Activated naive CD8-positive, alpha-beta T cell treated with anti-CD3 and anti-CD28 coated beads, Interleukin-2, amount 10 ng/mL, durations not matched to agents 7 days and 5 days (primary cell): Measurements from ENCODE around the gene TECTB. TPM values are rescaled to one million over a fixed set of nuclear protein-coding genes. Genes with fewer than 3 reads are reported as not detected.

Experiments
- ATAC-seq: fragments of 150-1000 bp; cut with Tn5 transposase; one replicate; pipeline ENCODE4 v1.10.0; 2021; ENCODE audit warnings: low read depth, moderate library complexity
- POLR2A ChIA-PET: fragments of 350-600 bp; sonication (Branson Sonifier 250); formaldehyde crosslinking; loops from one replicate; lab custom pipeline; 2021; ENCODE audit warnings: antibody characterized with exemption; lab: Charles Lee
- DNase-seq: peaks from one replicate; pipeline ENCODE4 v3.0.0; 2021
- H3K27ac Mint-ChIP-seq: one replicate; pipeline ENCODE4 v1.8.0; 2022; ENCODE audit warnings: mild to moderate bottlenecking, mixed read lengths
- H3K27me3 Mint-ChIP-seq: one replicate; pipeline ENCODE4 v1.8.0; 2022; ENCODE audit warnings: mild to moderate bottlenecking, moderate library complexity, mixed read lengths
- H3K36me3 Mint-ChIP-seq: one replicate; pipeline ENCODE4 v1.8.0; 2021; ENCODE audit warnings: mild to moderate bottlenecking, mixed read lengths
- H3K4me1 Mint-ChIP-seq: one replicate; pipeline ENCODE4 v1.8.0; 2021; ENCODE audit warnings: mixed read lengths
- H3K4me3 Mint-ChIP-seq: one replicate; pipeline ENCODE4 v1.8.0; 2022; ENCODE audit warnings: mild to moderate bottlenecking, moderate library complexity, mixed read lengths
- H3K9me3 Mint-ChIP-seq: one replicate; pipeline ENCODE4 v1.8.0; 2021; ENCODE audit warnings: mixed read lengths
- total RNA-seq, 2 experiments: library from RNA; stranded (reverse); gene quantifications; one replicate each; pipeline ENCODE4 v1.2.3, GENCODE V29; 2021

The TECTB gene
- total RNA-seq: not detected

DNA sequence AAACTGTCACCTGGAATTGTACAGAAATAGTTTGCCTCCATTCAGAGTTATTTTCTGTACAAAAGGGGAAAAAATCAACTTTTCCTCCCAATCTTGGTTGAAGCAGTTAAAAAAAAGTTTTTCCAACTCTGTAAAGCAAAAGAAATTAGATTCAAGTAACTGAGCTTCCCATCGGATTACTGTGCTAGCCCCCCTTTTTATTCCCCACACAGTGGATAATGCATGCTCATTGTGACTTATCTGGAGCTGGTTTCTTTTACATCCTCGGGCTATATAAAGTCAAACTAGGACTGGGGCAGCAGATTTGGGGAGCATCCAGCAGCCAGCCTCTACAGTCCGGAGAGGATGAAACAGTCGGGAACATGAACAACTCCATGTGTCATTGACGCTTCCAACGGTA, at the start of gene TECTB:
TSS of gene TECTB (plus strand) at position 301 of the 400 bp plus-strand sequence. CDS start 335 bp downstream, outside the sequence.
- no peaks in the 10 kb centered on the region for H3K4me1 Mint-ChIP-seq

DNA sequence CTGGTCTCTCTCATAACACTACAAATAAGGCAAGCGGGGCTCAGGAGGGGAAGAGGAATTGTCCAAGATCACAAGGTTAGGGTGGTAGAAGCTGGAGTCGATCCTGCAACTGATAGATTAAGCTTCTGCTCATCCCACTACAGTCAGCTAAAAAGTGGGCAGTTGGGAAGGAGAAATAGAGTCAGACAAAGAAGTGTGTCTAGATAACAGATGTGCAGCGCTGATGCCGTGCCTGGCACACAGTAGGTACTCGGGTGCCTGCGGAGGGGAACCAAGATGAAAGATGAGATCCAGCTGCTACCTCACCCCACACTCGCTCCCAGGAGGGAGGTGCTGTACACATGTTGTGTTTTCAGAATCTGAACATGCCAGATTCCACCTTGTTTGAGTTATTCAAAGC, 48.1 kb upstream of the TECTB start:
- Mint-ChIP-seq H3K36me3 (no peaks in the 10 kb centered on the region), H3K27me3 (peaks cover 12% of the 10 kb centered on the region), H3K4me1 (no peaks in the 10 kb centered on the region), H3K27ac (no peak overlapping the region), H3K9me3 (peaks cover 6% of the 10 kb centered on the region), H3K4me3 (no peak overlapping the region)
- ATAC-seq (no peak), DNase-seq (no peak)
- POLR2A ChIA-PET: no interaction called here

More for the DNA sequence above, at the start of gene TECTB:
- H3K4me3 Mint-ChIP-seq: no peak within 1 kb of the TSS
- DNase-seq (no peak), ATAC-seq (no peak)
- H3K36me3 Mint-ChIP-seq: no peaks in the 10 kb centered on the region
- peaks cover 14% of the 10 kb centered on the region for H3K27me3 Mint-ChIP-seq
- no peaks in the 10 kb centered on the region for H3K9me3 Mint-ChIP-seq
- H3K27ac Mint-ChIP-seq: no peak within 1 kb of the TSS
- POLR2A ChIA-PET: no interaction called here

DNA sequence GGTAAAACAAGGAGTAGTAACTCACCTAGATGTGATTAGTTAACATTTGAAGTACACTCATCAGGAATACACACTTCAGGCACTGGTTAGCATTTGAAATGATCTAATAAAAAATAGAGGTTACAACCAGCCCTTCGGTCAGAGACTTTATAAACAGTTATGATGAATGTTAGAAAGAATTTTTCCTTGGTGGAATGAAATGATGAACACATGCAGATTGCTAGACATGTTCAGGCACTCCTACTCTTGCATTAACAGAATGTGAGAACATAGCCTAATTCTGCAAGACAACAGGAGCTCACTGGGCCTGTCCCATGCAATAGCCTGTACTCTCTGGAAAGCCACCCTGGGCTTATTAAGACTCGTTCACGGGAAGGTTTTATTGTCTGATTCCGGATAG, 47.3 kb upstream of the TECTB start:
- DNase-seq (no peak), ATAC-seq (no peak)
- Mint-ChIP-seq H3K4me3 (no peak overlapping the region), H3K4me1 (no peaks in the 10 kb centered on the region), H3K36me3 (no peaks in the 10 kb centered on the region), H3K27me3 (peaks cover 11% of the 10 kb centered on the region), H3K9me3 (peaks cover 7% of the 10 kb centered on the region), H3K27ac (no peak overlapping the region)
- POLR2A ChIA-PET: no interaction called here

DNA sequence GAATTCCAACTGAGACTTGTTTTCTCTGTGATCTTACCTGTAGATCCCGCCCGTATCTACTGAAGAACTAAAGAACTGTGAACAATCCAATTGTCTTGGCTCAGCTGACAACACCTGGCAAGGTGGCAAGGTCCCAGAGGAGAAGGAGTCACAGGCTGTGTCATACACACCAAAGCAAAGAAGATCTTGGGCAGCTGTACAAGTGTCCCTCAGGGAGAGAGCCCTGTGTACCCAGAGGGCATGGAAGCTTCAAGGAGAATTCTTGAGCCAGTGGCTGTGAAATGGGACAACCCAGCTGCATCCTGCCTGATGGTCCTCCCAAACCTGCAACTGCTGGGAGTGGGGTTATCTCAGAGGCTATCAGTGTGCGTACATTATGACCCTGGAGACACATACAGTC, 46.7 kb upstream of the TECTB start:
- H3K27ac Mint-ChIP-seq: no peak overlapping the region
- H3K4me3 Mint-ChIP-seq: no peak overlapping the region
- H3K4me1 Mint-ChIP-seq: no peaks in the 10 kb centered on the region
- ATAC-seq (no peak), DNase-seq (no peak)
- peaks cover 12% of the 10 kb centered on the region for H3K9me3 Mint-ChIP-seq
- POLR2A ChIA-PET: no interaction called here
- peaks cover 9% of the 10 kb centered on the region for H3K27me3 Mint-ChIP-seq
- H3K36me3 Mint-ChIP-seq: no peaks in the 10 kb centered on the region

DNA sequence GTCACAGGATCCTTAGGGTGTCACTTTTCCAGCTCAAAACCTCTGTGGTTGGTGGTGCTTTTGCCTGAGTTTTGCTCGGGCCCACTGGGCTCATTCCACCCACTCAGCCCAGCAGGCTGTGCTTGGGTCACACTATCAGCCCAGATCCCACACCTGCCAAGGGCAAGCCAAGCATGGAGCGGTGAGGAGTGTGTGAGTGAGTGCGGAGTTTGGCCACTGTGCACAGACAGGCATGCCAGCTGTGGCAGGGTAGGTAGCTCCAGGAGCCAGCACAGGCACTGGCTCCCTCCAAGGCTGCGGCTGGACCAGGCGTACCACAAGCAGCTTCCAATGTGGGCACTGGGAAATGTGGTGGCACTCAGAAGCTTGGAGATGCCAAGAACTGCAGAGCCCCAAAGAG, 43.9 kb upstream of the TECTB start:
- POLR2A ChIA-PET: no interaction called here
- ATAC-seq (no peak), DNase-seq (no peak)
- Mint-ChIP-seq H3K27me3 (peaks cover 6% of the 10 kb centered on the region), H3K36me3 (no peaks in the 10 kb centered on the region), H3K4me3 (no peak overlapping the region), H3K4me1 (no peaks in the 10 kb centered on the region), H3K9me3 (peaks cover 15% of the 10 kb centered on the region), H3K27ac (no peak overlapping the region)

DNA sequence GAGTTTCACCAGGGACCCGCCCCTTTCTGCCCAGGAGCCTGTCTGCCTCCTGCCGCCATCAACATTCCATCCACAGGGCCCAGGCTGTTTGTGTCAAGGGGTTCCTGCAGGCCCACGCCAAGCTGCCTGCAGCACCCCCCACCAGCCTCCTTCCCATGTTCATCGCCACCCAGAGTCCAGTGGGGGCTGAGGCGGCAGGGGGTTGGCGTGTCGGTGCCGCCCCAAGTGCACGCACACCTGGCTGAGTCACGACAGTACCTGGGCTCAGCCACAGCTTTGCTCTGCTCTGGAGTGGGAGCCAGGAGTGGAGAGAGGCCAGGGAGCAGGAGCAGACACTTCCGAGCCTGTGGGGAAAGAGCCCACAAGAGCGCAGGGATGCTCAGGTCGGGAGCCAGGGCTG, 42.8 kb upstream of the TECTB start:
- ATAC-seq (no peak), DNase-seq (no peak)
- Mint-ChIP-seq H3K4me3 (no peak overlapping the region), H3K4me1 (no peaks in the 10 kb centered on the region), H3K27me3 (peaks cover 5% of the 10 kb centered on the region), H3K36me3 (no peaks in the 10 kb centered on the region), H3K27ac (no peak overlapping the region), H3K9me3 (peaks cover 15% of the 10 kb centered on the region)
- POLR2A ChIA-PET: no interaction called here

DNA sequence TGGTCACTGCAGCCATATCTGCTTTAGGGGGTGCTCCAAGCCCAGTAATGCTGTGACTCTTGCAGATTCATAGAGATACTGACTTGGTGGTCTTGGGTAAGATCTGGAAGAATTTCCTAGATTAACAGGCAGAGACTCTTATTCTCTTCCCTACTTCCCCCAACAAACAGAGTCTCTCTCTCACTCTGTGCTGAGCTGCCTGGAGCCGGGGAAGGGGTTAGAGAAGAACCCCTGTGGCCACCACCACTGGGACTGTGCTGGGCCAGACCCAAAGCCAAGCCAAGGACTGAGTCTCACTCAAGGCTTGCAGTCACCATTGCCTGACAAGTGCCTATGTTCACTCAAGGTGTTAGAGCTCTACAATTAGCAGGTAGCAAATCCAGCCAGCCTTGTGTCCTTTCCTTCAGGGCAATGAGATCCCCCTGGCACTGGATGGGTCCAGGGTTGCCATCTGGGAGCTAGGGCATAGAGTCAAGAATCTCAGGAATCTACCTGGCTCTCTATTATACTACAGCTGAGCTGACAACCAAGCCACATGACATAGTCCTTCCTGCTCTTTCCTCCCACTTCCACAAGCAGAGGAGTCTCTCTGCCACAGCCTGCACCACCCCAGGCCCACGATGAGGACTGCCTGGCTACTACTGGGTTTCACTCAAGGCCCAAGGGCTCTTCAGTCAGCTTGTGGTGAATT, 41.4 kb upstream of the TECTB start:
- POLR2A ChIA-PET: no interaction called here
- Mint-ChIP-seq H3K4me3 (no peak overlapping the region), H3K27ac (no peak overlapping the region), H3K27me3 (peaks cover 1% of the 10 kb centered on the region), H3K4me1 (no peaks in the 10 kb centered on the region), H3K9me3 (peaks cover 15% of the 10 kb centered on the region), H3K36me3 (no peaks in the 10 kb centered on the region)
- no peak for ATAC-seq
- no peak for DNase-seq

DNA sequence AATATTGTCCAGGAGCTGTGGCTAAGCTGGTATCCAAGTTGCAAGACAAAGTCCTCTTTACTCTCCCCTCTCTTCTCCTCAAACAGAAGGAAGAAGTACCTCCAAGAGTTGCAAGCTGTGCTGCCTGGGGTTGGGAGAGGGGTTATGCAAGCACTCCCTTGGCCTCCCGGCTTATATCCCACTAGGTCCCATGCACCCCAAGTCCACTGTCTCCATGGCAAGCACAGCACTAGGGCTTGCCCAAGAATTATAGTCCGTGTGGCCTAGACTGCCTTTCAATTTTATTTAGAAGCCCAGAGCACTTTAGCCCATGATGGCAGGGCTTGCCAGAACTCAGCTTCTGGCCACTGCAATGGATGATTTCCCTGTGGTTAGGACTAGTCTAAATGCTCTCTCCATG, 40.4 kb upstream of the TECTB start:
- H3K27ac Mint-ChIP-seq: no peak overlapping the region
- H3K27me3 Mint-ChIP-seq: peaks cover 4% of the 10 kb centered on the region
- no peak overlapping the region for H3K4me3 Mint-ChIP-seq
- H3K36me3 Mint-ChIP-seq: no peaks in the 10 kb centered on the region
- ATAC-seq (no peak), DNase-seq (no peak)
- peaks cover 15% of the 10 kb centered on the region for H3K9me3 Mint-ChIP-seq
- POLR2A ChIA-PET: no interaction called here
- no peaks in the 10 kb centered on the region for H3K4me1 Mint-ChIP-seq

DNA sequence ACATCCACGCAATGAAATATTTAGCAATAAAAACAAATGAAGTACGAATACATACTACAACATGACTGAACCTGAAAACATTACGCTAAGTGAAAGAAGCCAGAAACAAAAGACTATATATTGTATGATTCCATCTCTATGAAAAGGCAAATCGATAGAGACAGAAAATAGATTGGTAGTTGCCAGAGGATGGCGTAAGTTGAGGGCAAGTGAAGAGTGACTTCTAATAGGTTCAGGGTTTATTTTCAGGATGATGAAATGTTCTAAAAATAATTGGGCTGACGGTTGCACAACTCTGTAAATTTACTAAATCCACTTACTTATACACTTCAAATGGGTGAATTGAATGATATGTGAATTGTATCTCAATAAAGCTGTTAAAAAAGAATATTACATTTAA, 39.5 kb upstream of the TECTB start:
- DNase-seq (no peak), ATAC-seq (no peak)
- Mint-ChIP-seq H3K9me3 (peaks cover 16% of the 10 kb centered on the region), H3K4me3 (no peak overlapping the region), H3K4me1 (no peaks in the 10 kb centered on the region), H3K36me3 (no peaks in the 10 kb centered on the region), H3K27ac (no peak overlapping the region), H3K27me3 (peaks cover 5% of the 10 kb centered on the region)
- POLR2A ChIA-PET: no interaction called here

DNA sequence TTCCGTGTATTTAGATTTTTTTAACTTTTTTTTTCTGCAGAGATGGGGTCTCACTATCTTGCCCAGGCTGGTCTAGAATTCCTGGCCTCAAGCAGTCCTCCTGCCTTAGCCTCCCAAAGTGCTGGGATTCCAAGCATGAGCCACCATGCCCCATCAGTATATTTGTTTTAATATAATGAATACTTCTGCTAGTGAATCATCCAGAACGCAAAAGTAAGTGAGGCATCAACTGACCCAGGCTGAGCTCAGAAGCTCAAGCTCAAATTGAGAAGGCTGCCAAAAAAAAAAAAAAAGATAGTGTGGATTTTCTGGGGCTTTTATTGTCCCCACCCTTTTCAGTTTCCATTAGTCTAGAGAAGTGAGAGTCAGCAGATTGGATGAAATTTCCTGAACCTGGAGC, 39.0 kb upstream of the TECTB start:
- no peak overlapping the region for H3K27ac Mint-ChIP-seq
- H3K27me3 Mint-ChIP-seq: peaks cover 5% of the 10 kb centered on the region
- H3K4me3 Mint-ChIP-seq: no peak overlapping the region
- H3K36me3 Mint-ChIP-seq: no peaks in the 10 kb centered on the region
- no peak for ATAC-seq
- H3K4me1 Mint-ChIP-seq: no peaks in the 10 kb centered on the region
- no peak for DNase-seq
- POLR2A ChIA-PET: interaction anchor here (0.7 kb wide), 1 partner anchor 12 kb away, joined by 4 read pairs; no protein-coding TSS in a partner anchor
- peaks cover 13% of the 10 kb centered on the region for H3K9me3 Mint-ChIP-seq

DNA sequence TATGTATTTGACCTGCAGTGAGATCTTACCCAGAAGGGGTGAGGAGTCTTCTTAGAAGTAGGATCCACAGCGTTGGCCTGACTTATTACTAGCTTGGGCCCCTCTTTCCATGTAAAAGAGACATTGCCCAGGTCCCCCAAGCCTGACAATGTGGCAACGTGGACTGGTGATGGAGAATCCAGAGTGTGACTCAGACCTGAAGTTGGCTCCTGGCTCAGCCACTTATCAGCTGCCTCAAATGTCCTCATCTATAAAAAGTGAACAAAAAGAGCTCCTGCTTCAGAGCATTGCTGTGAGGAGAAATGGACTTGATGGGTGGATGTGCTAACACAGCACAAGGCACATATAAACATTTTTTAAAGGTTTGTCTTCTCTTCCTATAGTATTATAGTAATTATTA, 35.4 kb upstream of the TECTB start:
- Mint-ChIP-seq H3K9me3 (peaks cover 8% of the 10 kb centered on the region), H3K4me3 (no peak overlapping the region), H3K27me3 (peaks cover 5% of the 10 kb centered on the region), H3K27ac (no peak overlapping the region), H3K36me3 (no peaks in the 10 kb centered on the region), H3K4me1 (no peaks in the 10 kb centered on the region)
- POLR2A ChIA-PET: no interaction called here
- ATAC-seq (no peak), DNase-seq (no peak)

DNA sequence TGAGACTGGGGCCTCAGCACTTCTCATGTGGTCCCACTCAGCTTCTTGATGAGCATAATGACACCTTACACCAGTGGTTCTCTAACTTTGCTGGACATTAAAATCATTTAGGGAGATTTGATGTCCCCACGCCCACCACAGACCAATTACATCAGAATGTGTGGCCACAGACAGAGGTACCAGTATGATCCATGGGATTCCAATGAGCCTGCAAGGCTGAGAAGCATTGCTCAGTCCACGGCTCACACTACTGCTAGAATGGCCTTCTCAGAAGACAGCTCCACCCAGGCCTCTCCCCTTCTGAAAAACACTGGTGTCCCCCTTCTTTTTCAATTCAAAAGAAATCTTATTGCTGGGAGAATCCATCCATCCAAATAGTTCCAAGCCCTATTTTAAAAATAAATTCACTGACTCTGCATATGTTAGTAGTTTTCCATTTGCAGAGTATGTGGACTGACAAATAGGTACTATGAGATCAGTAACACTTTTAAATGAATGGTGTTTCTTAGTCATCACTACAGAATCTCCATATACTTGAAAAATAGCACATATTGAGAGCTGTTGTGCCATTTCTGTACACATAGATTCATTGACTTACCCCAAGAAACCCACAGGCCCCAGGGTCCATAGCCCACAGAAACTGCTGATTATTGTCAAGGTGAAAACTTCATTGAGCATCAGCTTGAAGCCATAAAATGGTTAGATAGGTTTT, 34.5 kb upstream of the TECTB start:
- H3K27ac Mint-ChIP-seq: no peak overlapping the region
- DNase-seq: no peak
- peaks cover 7% of the 10 kb centered on the region for H3K9me3 Mint-ChIP-seq
- no peaks in the 10 kb centered on the region for H3K36me3 Mint-ChIP-seq
- peaks cover 5% of the 10 kb centered on the region for H3K27me3 Mint-ChIP-seq
- POLR2A ChIA-PET: no interaction called here
- ATAC-seq: no peak
- no peak overlapping the region for H3K4me3 Mint-ChIP-seq
- no peaks in the 10 kb centered on the region for H3K4me1 Mint-ChIP-seq

DNA sequence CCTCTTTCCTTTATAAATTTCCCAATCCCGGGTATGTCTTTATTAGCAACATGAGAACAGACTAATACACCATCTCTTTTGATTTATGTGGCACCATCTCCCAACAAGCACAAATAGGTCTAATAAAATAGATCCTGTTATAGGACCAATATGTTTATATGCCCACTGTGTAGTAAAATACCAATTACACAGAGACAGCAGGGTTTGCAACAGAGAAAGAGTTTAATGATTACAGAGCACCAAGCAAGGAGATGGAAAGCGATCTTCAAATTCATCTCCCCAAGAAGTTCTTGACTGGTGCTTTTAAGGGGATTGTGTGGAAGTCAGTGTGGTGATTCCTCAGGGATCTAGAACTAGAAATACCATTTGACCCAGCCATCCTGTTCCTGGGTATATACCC, 33.5 kb upstream of the TECTB start:
- ATAC-seq: no peak

DNA sequence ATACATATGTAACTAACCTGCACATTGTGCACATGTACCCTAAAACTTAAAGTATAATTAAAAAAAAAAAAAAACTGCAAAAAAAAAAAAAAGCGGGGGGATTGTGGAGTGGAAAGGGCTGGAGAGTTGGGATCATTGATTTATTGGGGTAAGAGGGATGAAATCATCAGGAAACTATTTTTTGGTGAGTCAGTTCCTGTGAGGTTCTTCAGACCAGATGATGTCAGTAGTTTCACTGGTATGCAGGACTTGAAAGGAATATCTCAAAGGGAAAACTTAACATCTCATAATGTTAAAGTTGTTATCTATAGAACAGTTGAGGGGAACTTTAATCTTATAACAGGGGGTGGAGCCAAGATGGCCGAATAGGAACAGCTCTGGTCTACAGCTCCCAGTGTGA, 32.6 kb upstream of the TECTB start:
- H3K9me3 Mint-ChIP-seq: peaks cover 7% of the 10 kb centered on the region
- H3K27me3 Mint-ChIP-seq: peaks cover 5% of the 10 kb centered on the region
- H3K4me1 Mint-ChIP-seq: no peaks in the 10 kb centered on the region
- no peak overlapping the region for H3K27ac Mint-ChIP-seq
- ATAC-seq (no peak), DNase-seq (no peak)
- no peaks in the 10 kb centered on the region for H3K36me3 Mint-ChIP-seq
- POLR2A ChIA-PET: no interaction called here
- no peak overlapping the region for H3K4me3 Mint-ChIP-seq

More for the DNA sequence above, 33.5 kb upstream of the TECTB start:
- no peak for DNase-seq
- Mint-ChIP-seq H3K9me3 (peaks cover 7% of the 10 kb centered on the region), H3K4me1 (no peaks in the 10 kb centered on the region), H3K36me3 (no peaks in the 10 kb centered on the region), H3K27ac (no peak overlapping the region), H3K4me3 (no peak overlapping the region), H3K27me3 (peaks cover 5% of the 10 kb centered on the region)
- POLR2A ChIA-PET: no interaction called here
